Inflammatory macrophage (primary cell): ENCODE data around the gene BTBD17.

Experiments used
- DNase-seq, 2 donors: peaks; one replicate each; pipeline ENCODE4 v3.0.0-alpha.2; 2020 to 2022

Gene BTBD17

GRCh38 chr17:74335529-74336062 is 26.1 kb downstream of the BTBD17 start:
- DNase-seq, result no peak

- no peak for DNase-seq
Observed at GRCh38 chr17:74334393-74335039, 27.2 kb downstream of the BTBD17 start.

GRCh38 chr17:74332763-74333283 is 28.8 kb downstream of the BTBD17 start:
- no peak for DNase-seq

GRCh38 chr17:74332017-74332650 is 29.5 kb downstream of the BTBD17 start:
- no peak for DNase-seq

- no peak for DNase-seq
Observed at GRCh38 chr17:74330446-74330845, 31.2 kb downstream of the BTBD17 start.

- DNase-seq, result no peak
Observed at GRCh38 chr17:74329378-74329777, 32.3 kb downstream of the BTBD17 start.

- no peak for DNase-seq
Observed at GRCh38 chr17:74328487-74328886, 33.2 kb downstream of the BTBD17 start.

- no peak for DNase-seq
Observed at GRCh38 chr17:74326506-74326905, 35.2 kb downstream of the BTBD17 start.

GRCh38 chr17:74325743-74326379 is 35.8 kb downstream of the BTBD17 start, which contains the start of gene KIF19:
Gene KIF19, plus strand, starts transcription at chr17:74326226. Its CDS starts 124 bp downstream, at chr17:74326350.
- DNase-seq, result peak in 1 of 2 donors; percentile 22

GRCh38 chr17:74325376-74325742 is 36.3 kb downstream of the BTBD17 start:
- DNase-seq, result no peak

- no peak for DNase-seq
Observed at GRCh38 chr17:74324521-74324920, 37.1 kb downstream of the BTBD17 start.

- no peak for DNase-seq
Observed at GRCh38 chr17:74318391-74318790, 43.3 kb downstream of the BTBD17 start.

GRCh38 chr17:74317071-74317470 is 44.6 kb downstream of the BTBD17 start:
- DNase-seq, result no peak

GRCh38 chr17:74316220-74316619 is 45.4 kb downstream of the BTBD17 start:
- no peak for DNase-seq

- no peak for DNase-seq
Observed at GRCh38 chr17:74314877-74315276, 46.8 kb downstream of the BTBD17 start.

GRCh38 chr17:74309902-74310301 is 51.8 kb downstream of the BTBD17 start:
- no peak for DNase-seq

GRCh38 chr17:74307984-74308773 is 53.5 kb downstream of the BTBD17 start:
- no peak for DNase-seq
